Activated CD8-positive, alpha-beta memory T cell treated with anti-CD3 and anti-CD28 coated beads, Interleukin-2, amount 10 ng/mL, durations not matched to agents 7 days and 5 days (primary cell): ENCODE results near the gene CTRL. TPM values are rescaled to one million over a fixed set of nuclear protein-coding genes. Genes with fewer than 3 reads are reported as not detected.

Experiments used
- ATAC-seq: fragments of 150-1000 bp; cut with Tn5 transposase; one replicate; pipeline ENCODE4 v1.10.0; 2021; ENCODE audit warnings: moderate library complexity
- CTCF ChIA-PET: fragments of 350-600 bp; sonication (Branson Sonifier 250); formaldehyde crosslinking; loops from one replicate; lab custom pipeline; 2021; ENCODE audit warnings: antibody characterized with exemption; lab: Charles Lee
- DNase-seq: peaks from one replicate; pipeline ENCODE4 v3.0.0-alpha.2; 2020
- H3K27ac Mint-ChIP-seq: one replicate; pipeline ENCODE4 v1.8.0; 2021; ENCODE audit warnings: mild to moderate bottlenecking, mixed read lengths
- H3K27me3 Mint-ChIP-seq: one replicate; pipeline ENCODE4 v1.8.0; 2021; ENCODE audit warnings: mixed read lengths
- H3K36me3 Mint-ChIP-seq: one replicate; pipeline ENCODE4 v1.8.0; 2021; ENCODE audit warnings: mild to moderate bottlenecking, mixed read lengths
- H3K4me1 Mint-ChIP-seq: one replicate; pipeline ENCODE4 v1.8.0; 2021; ENCODE audit warnings: mixed read lengths
- H3K4me3 Mint-ChIP-seq: one replicate; pipeline ENCODE4 v1.8.0; 2021; ENCODE audit warnings: mild to moderate bottlenecking, moderate library complexity, mixed read lengths
- H3K9me3 Mint-ChIP-seq: one replicate; pipeline ENCODE4 v1.8.0; 2022; ENCODE audit warnings: low read depth, mixed read lengths
- total RNA-seq, 2 experiments: library from RNA; stranded (reverse); gene quantifications; one replicate each; pipeline ENCODE4 v1.2.3, GENCODE V29; 2021

CTRL gene
- total RNA-seq, 2 experiments from 2014 or later, result 5.0 to 6.7 TPM

DNA sequence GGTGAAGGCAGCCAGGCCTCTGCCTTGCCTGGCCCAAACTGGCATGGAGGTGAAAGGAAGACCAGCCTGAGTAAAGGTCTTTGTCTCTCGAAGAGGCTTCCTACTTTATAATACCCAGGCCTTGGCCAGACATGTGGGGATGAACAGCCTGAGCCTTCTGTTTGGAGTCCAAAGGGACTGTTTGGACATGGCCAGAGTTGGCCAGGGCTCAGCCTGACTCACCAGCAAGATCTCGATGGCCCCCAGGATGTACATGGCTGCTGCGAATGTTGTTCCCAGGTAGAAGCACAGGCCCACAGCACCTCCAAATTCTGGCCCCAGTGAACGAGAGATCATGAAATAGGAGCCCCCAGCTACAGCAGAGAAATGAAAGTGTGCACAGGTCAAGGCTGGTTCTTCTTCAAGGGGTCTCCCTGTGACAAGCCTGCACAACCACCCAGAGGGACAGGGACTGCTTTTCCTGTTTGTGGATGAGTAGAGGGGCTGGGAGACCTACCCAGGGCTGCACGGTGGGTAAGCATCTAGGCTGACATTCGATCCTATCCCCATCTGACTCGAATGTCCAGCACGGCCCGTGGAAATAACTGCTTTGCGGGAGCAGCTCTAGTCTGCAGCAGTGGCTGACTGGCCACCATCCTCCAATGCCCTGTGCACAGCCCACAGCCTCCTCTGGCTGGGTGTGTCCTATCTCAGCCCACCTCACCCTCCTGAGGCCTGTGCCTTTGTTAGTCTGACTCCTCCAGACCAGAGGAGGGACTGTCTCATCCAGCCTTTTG is 22.9 kb upstream of the CTRL start:
- Mint-ChIP-seq H3K4me1 (peaks cover 4% of the 10 kb centered on the region), H3K27me3 (no peaks in the 10 kb centered on the region), H3K27ac (no peak overlapping the region), H3K4me3 (no peak overlapping the region), H3K36me3 (peaks cover 12% of the 10 kb centered on the region), H3K9me3 (no peaks in the 10 kb centered on the region)
- CTCF ChIA-PET, result interaction anchor here (0.7 to 1.4 kb wide), 3 partner anchors 14 to 71 kb away, joined by 3 to 4 read pairs (median 3); no protein-coding TSS in a partner anchor
- ATAC-seq, result no peak
- DNase-seq, result no peak

DNA sequence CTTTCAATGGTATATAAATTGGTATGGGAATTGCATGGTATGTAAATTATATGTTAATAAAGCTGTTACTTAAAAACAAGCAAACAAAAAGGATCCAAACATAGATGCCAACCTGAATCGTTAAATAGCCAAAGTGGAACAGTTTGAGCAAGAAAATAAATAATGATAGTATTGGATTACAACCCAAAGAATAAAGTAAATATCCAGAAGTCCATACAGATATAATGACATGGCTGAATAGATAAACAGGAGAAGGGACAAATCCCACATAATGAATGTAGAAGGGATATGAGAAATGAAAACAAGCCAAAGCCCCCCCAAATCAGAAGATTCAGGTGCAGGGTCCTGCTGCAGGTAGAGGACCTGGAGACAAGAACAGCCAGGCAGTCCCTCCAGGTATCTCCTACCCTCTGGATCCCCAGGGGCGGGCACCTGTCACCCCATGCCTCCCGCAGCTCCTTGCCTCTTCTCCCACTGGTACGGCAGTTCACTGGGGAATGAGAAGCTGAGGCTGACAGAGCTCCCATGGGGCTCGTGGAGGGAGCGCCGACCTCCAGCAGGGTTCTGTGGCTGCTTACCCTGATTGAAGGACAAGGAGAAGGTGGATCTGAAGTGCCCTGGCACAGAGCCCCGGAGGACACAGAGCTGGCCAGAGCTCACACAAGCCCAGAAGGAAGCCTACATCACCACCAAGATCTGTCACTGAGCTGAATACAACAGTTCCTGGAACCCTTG is 22.1 kb upstream of the CTRL start:
- Mint-ChIP-seq H3K27me3 (no peaks in the 10 kb centered on the region), H3K36me3 (peaks cover 14% of the 10 kb centered on the region), H3K4me1 (peaks cover 4% of the 10 kb centered on the region), H3K4me3 (no peak overlapping the region), H3K9me3 (no peaks in the 10 kb centered on the region), H3K27ac (no peak overlapping the region)
- DNase-seq (no peak), ATAC-seq (no peak)
- CTCF ChIA-PET, result interaction anchor here (0.7 to 1.4 kb wide), 4 partner anchors 13 to 87 kb away, joined by 3 to 4 read pairs (median 3); no protein-coding TSS in a partner anchor

DNA sequence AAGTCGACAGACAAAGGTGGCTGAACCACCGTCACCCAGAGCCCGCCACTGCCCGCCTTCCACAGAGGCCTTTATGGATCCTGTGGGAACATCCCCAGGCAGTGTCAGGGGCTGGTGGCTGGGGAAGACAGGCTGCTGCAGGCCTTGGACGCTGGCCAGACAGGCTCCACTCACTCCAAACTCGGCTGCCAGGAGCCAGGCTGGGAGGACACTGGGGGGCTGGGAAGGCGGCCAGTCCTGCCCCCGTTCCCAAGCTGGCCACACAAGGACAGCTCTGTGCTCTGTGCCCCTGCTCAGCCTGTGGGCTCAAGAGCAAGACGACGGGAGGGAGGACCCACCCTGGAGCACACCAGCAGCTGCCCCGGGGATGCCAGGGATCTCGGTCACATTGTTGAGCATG is 19.8 kb upstream of the CTRL start:
- ATAC-seq, result no peak
- CTCF ChIA-PET, result interaction anchor here (1.2 kb wide), 1 partner anchor 9 kb away, joined by 3 read pairs; no protein-coding TSS in a partner anchor
- no peaks in the 10 kb centered on the region for H3K9me3 Mint-ChIP-seq
- H3K36me3 Mint-ChIP-seq, result peaks cover 14% of the 10 kb centered on the region
- no peak for DNase-seq
- peaks cover 4% of the 10 kb centered on the region for H3K4me1 Mint-ChIP-seq
- H3K4me3 Mint-ChIP-seq, result no peak overlapping the region
- no peaks in the 10 kb centered on the region for H3K27me3 Mint-ChIP-seq
- no peak overlapping the region for H3K27ac Mint-ChIP-seq

DNA sequence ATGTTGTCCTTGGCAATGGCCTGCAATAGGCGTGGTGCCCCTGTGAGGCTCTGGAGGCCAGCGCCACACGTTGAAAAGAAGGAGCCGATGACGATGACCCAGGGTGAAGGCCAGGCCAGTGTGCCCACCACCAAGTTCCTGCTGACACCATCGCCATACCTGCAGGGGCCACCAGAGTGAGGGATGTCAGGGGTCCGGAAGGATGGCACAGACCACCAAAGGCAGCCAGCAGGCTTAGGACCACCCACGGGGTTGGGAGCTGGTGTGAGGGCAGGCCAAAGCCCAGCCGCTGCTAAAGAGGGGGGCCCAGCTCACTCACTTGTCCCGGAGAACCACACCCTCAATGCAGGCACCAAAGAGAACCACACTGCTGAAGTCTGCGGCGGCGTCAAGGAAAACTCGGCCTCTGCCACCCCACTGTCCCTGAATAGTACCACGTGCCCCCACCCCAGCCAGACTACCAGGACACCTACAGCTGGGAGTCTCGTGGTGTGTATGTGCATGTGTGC is 18.7 kb upstream of the CTRL start:
- ATAC-seq (no peak), DNase-seq (no peak)
- CTCF ChIA-PET, result interaction anchor here (1.2 kb wide), 1 partner anchor 8 kb away, joined by 3 read pairs; no protein-coding TSS in a partner anchor
- Mint-ChIP-seq H3K9me3 (no peaks in the 10 kb centered on the region), H3K27ac (no peak overlapping the region), H3K36me3 (peaks cover 18% of the 10 kb centered on the region), H3K4me3 (no peak overlapping the region), H3K27me3 (no peaks in the 10 kb centered on the region), H3K4me1 (peaks cover 4% of the 10 kb centered on the region)

DNA sequence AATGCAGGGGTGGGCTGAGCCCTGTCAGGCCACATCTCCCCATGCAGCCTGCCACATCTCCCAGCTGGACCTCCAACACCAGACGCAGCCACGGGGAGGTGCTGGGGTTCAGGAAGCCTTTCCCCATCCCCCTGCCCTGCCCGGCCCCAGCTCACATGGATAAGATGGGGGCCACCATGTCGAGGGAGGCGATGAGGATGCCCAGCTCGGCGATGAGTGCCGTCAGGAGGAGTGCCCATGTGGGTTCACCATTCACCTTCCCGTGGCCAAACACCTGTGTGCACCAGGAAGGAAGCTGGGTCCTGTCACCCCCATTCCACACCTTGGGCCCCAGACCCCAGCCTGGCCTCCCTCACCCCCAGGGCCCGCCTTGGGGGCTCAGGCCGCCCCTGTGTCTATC is 18.0 kb upstream of the CTRL start:
- DNase-seq, result no peak
- Mint-ChIP-seq H3K4me3 (no peak overlapping the region), H3K4me1 (peaks cover 4% of the 10 kb centered on the region), H3K9me3 (no peaks in the 10 kb centered on the region), H3K27ac (no peak overlapping the region), H3K27me3 (no peaks in the 10 kb centered on the region), H3K36me3 (peaks cover 23% of the 10 kb centered on the region)
- CTCF ChIA-PET, result interaction anchor here (2.2 kb wide), 1 partner anchor 10 kb away, joined by 9 read pairs; no protein-coding TSS in a partner anchor
- ATAC-seq, result no peak

DNA sequence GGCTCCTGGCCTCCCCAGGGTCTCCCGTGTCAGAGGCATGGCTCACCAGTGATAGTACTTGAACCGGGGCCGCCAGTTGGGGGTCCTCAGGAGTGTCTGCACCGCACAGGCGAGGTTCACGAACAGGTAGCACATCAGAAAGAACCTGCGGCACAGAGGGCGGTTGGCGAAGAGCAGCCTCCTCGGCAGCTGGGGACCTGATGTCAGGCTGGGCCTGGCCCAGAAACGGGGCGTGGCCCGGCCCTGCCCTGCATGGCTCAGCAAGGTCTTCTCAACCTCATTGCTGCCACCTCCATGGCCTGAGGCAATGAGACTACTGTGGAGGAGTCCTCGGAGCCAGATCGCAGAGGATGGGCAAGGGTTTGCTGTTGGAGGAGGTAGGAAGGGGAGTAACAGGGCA is 16.4 kb upstream of the CTRL start:
- H3K4me3 Mint-ChIP-seq, result no peak overlapping the region
- peaks cover 15% of the 10 kb centered on the region for H3K36me3 Mint-ChIP-seq
- peaks cover 4% of the 10 kb centered on the region for H3K4me1 Mint-ChIP-seq
- H3K27ac Mint-ChIP-seq, result peak overlapping the region; percentile 6
- no peaks in the 10 kb centered on the region for H3K9me3 Mint-ChIP-seq
- DNase-seq, result no peak
- CTCF ChIA-PET, result interaction anchor here (1.5 to 2.2 kb wide), 3 partner anchors 8 to 131 kb away, joined by 4 to 9 read pairs (median 6); no protein-coding TSS in a partner anchor
- no peak for ATAC-seq
- no peaks in the 10 kb centered on the region for H3K27me3 Mint-ChIP-seq

DNA sequence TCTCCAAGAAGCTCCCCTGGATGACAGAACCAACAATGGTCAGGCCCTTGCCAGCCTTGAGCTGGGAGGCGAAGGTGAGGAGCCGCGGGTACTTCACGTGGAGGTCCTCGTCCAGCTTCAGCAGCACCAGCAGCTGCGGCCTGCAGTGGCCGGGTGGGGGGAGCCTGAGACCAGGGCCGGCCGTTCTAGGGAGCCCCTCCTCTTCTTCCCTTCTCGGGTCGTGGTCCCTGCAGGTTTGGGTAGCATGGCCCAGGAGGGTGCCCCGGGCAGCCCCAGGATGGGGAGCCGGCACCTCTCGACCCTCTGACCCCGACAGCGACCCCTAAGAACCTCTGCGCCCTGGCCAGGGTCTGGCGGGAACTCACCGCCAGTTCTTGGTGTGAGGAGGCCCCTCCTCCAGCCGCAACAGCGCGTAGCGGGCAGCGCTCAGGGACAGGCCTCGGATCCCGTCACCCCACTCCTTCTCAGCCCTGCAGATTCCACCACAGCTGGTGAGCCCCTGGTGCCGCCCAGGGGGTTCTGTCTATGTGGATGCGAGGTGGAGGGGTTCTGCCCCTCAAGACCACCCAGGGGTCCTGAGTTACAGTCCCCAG is 15.4 kb upstream of the CTRL start:
- H3K27me3 Mint-ChIP-seq, result no peaks in the 10 kb centered on the region
- H3K9me3 Mint-ChIP-seq, result no peaks in the 10 kb centered on the region
- CTCF ChIA-PET, result interaction anchor here (1.2 to 2.2 kb wide), 3 partner anchors 64 to 131 kb away, joined by 3 to 6 read pairs (median 4); no protein-coding TSS in a partner anchor
- H3K27ac Mint-ChIP-seq, result no peak overlapping the region
- ATAC-seq (no peak), DNase-seq (no peak)
- peaks cover 4% of the 10 kb centered on the region for H3K4me1 Mint-ChIP-seq
- H3K36me3 Mint-ChIP-seq, result peaks cover 15% of the 10 kb centered on the region
- H3K4me3 Mint-ChIP-seq, result no peak overlapping the region

DNA sequence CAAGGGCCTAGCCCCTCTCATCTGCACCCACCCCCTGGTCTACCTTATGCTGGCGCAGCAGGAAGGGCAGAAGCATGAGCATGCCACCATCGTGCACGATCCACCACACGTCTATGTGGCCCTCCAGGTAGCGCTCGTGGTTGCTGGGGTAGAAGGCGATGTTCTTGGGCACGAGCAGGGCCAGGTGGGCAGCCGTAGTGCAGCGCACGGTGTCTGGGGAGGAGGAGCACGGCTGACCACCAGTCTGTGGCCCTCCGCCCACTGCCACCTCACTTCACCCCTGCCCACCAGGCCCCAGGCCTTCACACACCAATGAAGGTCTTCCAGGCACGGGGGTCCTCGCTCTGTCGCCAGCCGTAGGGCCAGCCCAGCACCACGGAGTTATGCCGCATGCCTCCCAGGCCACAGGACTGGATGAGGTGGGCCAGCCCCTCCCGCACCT is 14.5 kb upstream of the CTRL start:
- no peak overlapping the region for H3K4me3 Mint-ChIP-seq
- peaks cover 10% of the 10 kb centered on the region for H3K4me1 Mint-ChIP-seq
- H3K9me3 Mint-ChIP-seq, result no peaks in the 10 kb centered on the region
- DNase-seq (no peak), ATAC-seq (no peak)
- peaks cover 13% of the 10 kb centered on the region for H3K36me3 Mint-ChIP-seq
- no peak overlapping the region for H3K27ac Mint-ChIP-seq
- no peaks in the 10 kb centered on the region for H3K27me3 Mint-ChIP-seq
- CTCF ChIA-PET, result interaction anchor here (1.2 kb wide), 1 partner anchor 95 kb away, joined by 3 read pairs; no protein-coding TSS in a partner anchor

DNA sequence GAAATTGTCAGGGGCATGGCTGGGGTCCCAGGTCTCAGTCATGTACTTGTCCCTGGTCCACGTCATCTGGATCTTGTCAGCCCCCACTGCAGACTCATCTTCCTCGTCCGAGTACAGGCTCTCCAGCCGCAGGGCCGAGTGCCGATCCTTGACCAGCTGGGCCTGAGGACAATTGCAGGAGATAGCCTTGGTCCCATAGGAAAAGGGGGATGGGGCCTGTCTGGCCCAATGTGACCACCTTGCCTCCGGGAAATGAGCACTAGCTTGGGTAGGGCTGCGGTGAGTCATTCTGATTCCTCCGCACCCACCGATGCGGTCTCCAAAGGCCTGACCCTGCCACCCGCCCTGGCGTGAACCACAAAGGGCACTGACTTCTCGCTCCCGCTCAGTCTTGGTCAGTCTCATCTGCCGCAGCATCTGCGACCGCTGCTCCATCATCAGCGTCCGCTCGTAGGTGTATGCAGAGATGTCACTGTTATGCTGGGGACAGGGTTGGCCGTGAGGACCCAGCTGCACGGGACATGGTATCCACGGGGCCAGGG is 13.8 kb upstream of the CTRL start:
- Mint-ChIP-seq H3K9me3 (no peaks in the 10 kb centered on the region), H3K36me3 (peaks cover 13% of the 10 kb centered on the region), H3K27me3 (no peaks in the 10 kb centered on the region), H3K27ac (no peak overlapping the region), H3K4me1 (peaks cover 13% of the 10 kb centered on the region), H3K4me3 (no peak overlapping the region)
- ATAC-seq (no peak), DNase-seq (no peak)
- CTCF ChIA-PET, result interaction anchor here (0.5 to 1.7 kb wide), 2 partner anchors 10 to 281 kb away, joined by 4 to 6 read pairs; no protein-coding TSS in a partner anchor

DNA sequence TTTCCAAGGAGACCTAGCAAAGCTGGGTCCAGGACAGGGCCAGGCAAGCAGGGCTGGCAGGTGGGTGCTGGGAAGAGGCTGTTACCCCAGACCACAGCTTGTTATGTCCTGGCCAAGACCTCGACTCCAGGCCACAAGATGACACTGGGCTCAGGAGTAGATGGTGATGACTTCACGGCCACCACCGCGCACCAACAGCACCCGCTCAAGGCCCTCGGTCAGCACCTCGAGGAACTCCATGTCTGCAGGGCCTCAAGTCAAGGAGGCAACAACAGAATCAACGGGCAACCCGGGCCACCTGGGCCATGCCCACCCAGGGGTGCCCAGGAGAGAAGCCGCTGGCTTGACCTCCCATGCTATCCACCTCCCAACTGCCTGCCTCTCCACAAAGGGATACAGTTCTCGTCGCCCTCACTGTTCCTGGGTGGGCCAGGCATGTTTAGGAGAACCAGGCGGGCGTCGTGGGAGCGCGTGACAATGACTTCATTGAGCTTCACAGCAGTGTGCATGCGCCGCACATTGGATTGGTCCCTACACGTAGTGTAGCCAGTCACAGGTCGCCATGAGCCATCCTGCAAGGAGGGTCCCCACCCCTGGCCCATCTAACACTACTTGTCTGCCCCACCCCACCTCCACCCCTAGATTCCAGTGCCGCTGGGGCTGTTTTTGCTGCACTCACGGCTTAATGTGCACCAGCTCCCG is 13.2 kb upstream of the CTRL start:
- ATAC-seq (no peak), DNase-seq (no peak)
- no peak overlapping the region for H3K27ac Mint-ChIP-seq
- CTCF ChIA-PET, result interaction anchor here (0.5 to 1.7 kb wide), 2 partner anchors 10 to 282 kb away, joined by 4 to 6 read pairs; no protein-coding TSS in a partner anchor
- no peaks in the 10 kb centered on the region for H3K9me3 Mint-ChIP-seq
- H3K4me1 Mint-ChIP-seq, result peaks cover 19% of the 10 kb centered on the region
- peaks cover 13% of the 10 kb centered on the region for H3K36me3 Mint-ChIP-seq
- no peaks in the 10 kb centered on the region for H3K27me3 Mint-ChIP-seq
- H3K4me3 Mint-ChIP-seq, result no peak overlapping the region

DNA sequence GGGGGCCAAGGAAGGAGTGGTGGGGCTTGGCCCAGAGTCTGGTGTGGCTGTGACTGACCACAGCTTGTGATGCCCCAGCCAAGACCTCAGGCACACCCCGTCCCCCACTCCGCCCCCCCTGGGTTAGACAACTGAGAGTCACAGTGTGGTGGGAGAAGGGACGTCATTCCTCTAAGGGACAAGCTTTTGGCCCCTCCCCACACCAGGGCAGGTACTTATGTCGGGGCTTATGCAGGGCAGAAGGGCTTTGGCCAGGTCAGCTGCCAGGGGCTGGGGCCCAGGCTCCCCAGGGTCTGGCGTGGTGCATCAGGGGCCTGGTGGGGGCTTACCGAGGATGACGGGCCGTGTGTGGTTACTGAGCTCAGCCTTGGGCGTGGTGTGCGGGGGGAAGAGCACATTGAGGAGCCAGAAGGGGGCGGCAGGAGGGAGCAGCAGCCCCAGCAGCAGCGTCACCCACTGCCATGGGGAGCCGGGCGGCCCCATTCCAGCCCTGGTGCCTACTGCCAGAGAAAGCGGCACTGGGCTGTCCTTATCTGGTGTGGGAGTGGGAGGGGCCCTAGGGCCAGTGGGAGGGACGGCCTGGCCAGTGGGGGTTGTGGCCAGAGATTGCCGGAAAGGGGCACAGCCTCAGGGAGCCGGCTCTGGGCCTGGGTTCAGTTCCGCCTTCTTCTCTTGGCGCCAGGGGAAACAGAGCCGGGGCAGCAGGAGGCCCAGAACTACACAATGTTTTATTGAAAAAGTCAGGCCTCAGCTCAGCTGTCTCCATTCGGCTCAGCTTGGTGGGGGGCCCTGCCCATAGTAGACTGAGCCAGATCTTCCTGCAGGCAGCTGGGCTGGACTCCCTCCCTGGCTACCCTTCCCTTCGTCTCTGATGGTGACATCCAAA is 12.2 kb upstream of the CTRL start, which contains the start of gene LCAT:
Gene LCAT, minus strand, starts transcription at position 502 of the 886 bp plus-strand sequence. Its CDS starts 19 bp downstream, at position 483.
- H3K4me3 Mint-ChIP-seq, result no peak within 1 kb of the TSS
- peaks cover 11% of the 10 kb centered on the region for H3K36me3 Mint-ChIP-seq
- CTCF ChIA-PET, result interaction anchor here (1.7 kb wide), 1 partner anchor 9 kb away, joined by 6 read pairs; no protein-coding TSS in a partner anchor
- peaks cover 27% of the 10 kb centered on the region for H3K4me1 Mint-ChIP-seq
- peak within 1 kb of the TSS; percentile 59 for H3K27ac Mint-ChIP-seq
- no peaks in the 10 kb centered on the region for H3K9me3 Mint-ChIP-seq
- DNase-seq (no peak), ATAC-seq (no peak)
- H3K27me3 Mint-ChIP-seq, result no peaks in the 10 kb centered on the region
